ENCODE measurements around the gene YBX1.

GRCh38 chr1:42746436-42747105 is 64.4 kb downstream of the YBX1 start:
- TF ChIP-seq CTCF (IDR thresholded peaks at IDR 0.05), result no peak
- no peak for TF ChIP-seq POLR2A (IDR thresholded peaks at IDR 0.05)
